ENCODE results near the gene RPL27A.

The RPL27A gene

GRCh38 chr11:8676458-8676857 is 6.1 kb upstream of the RPL27A start:
- DNase-seq: no peak

GRCh38 chr11:8679006-8679405 is 3.6 kb upstream of the RPL27A start:
- no peak for DNase-seq

- no peak for DNase-seq
Measured at GRCh38 chr11:8681837-8682302, 722 bp upstream of the RPL27A start.

- no peak for DNase-seq
Measured at GRCh38 chr11:8683115-8683807, 669 bp downstream of the RPL27A start.

- no peak for DNase-seq
Measured at GRCh38 chr11:8684600-8685290, 2.2 kb downstream of the RPL27A start.

GRCh38 chr11:8685306-8685705 is 2.7 kb downstream of the RPL27A start:
- DNase-seq: no peak

- DNase-seq: no peak
Measured at GRCh38 chr11:8685820-8686219, 3.2 kb downstream of the RPL27A start.

- no peak for DNase-seq
Measured at GRCh38 chr11:8686325-8686724, 3.7 kb downstream of the RPL27A start.

GRCh38 chr11:8688414-8689362 is 6.1 kb downstream of the RPL27A start:
- DNase-seq: peak; percentile 19 to 82

- DNase-seq: no peak
Measured at GRCh38 chr11:8689726-8690255, 7.2 kb downstream of the RPL27A start.

- DNase-seq: no peak
Measured at GRCh38 chr11:8690374-8691342, 8.1 kb downstream of the RPL27A start.

GRCh38 chr11:8691601-8692000 is 9.0 kb downstream of the RPL27A start:
- no peak for DNase-seq

- DNase-seq: no peak
Measured at GRCh38 chr11:8692417-8692816, 9.8 kb downstream of the RPL27A start.

GRCh38 chr11:8693010-8693551 is 10.5 kb downstream of the RPL27A start:
- no peak for DNase-seq

GRCh38 chr11:8693555-8693954 is 11.0 kb downstream of the RPL27A start:
- no peak for DNase-seq

- no peak for DNase-seq
Measured at GRCh38 chr11:8694137-8694536, 11.5 kb downstream of the RPL27A start.

- DNase-seq: no peak
Measured at GRCh38 chr11:8697054-8697453, 14.5 kb downstream of the RPL27A start.

- DNase-seq: no peak
Measured at GRCh38 chr11:8698379-8698851, 15.8 kb downstream of the RPL27A start.

GRCh38 chr11:8698917-8699441 is 16.4 kb downstream of the RPL27A start:
- DNase-seq: no peak

GRCh38 chr11:8699903-8700302 is 17.3 kb downstream of the RPL27A start:
- DNase-seq: no peak

All from bone marrow (tissue), 2 donors.